MM.1S (cell line): Measurements from ENCODE around the gene DCAF16.

Experiments
- DNase-seq: peaks from one replicate; pipeline ENCODE4 v3.0.0-alpha.2; 2015
- H2AFZ ChIP-seq: fragments of 300-600 bp; sonication (generic); 2 replicates; pipeline ENCODE4 v1.6.0; 2016; ENCODE audit warnings: antibody characterized with exemption, low read length
- H3F3A ChIP-seq: fragments of 300-600 bp; sonication (generic); 2 replicates; pipeline ENCODE4 v1.6.1; 2016; ENCODE audit warnings: mild to moderate bottlenecking, antibody characterized with exemption, low read length, moderate library complexity, mixed read lengths; ENCODE audit not compliant: insufficient read depth
- H3K27ac ChIP-seq: fragments of 300-600 bp; sonication (generic); 2 replicates; pipeline ENCODE4 v1.5.1; 2016; ENCODE audit warnings: mild to moderate bottlenecking, low read length
- H3K27me3 ChIP-seq: fragments of 300-600 bp; sonication (generic); replicated peaks from 2 replicates; pipeline ENCODE4 v1.6.0; 2016; ENCODE audit warnings: low read length; ENCODE audit not compliant: insufficient read depth
- H3K36me3 ChIP-seq: fragments of 300-600 bp; sonication (generic); replicated peaks from 2 replicates; pipeline ENCODE4 v1.6.1; 2016; ENCODE audit warnings: mild to moderate bottlenecking, low read length, mixed read lengths; ENCODE audit not compliant: insufficient read depth
- H3K4me1 ChIP-seq: fragments of 300-600 bp; sonication (generic); 2 replicates; pipeline ENCODE4 v1.6.1; 2016; ENCODE audit warnings: low read length, mixed read lengths
- H3K4me2 ChIP-seq: fragments of 300-600 bp; sonication (generic); 2 replicates; pipeline ENCODE4 v1.6.0; 2016; ENCODE audit warnings: low read depth, low read length
- H3K4me3 ChIP-seq: fragments of 300-600 bp; sonication (generic); 2 replicates; pipeline ENCODE4 v1.5.1; 2016; ENCODE audit warnings: low read length, mixed read lengths
- H3K79me2 ChIP-seq: fragments of 300-600 bp; sonication (generic); 2 replicates; pipeline ENCODE4 v1.6.1; 2016; ENCODE audit warnings: mixed run types, low read length, mixed read lengths
- H3K9ac ChIP-seq: fragments of 300-600 bp; sonication (generic); 2 replicates; pipeline ENCODE4 v1.6.1; 2016; ENCODE audit warnings: low read length, mixed read lengths
- H3K9me2 ChIP-seq: fragments of 300-600 bp; sonication (generic); replicated peaks from 2 replicates; pipeline ENCODE4 v1.6.1; 2016; ENCODE audit warnings: mild to moderate bottlenecking, low read length, mixed read lengths; ENCODE audit not compliant: insufficient read depth
- H3K9me3 ChIP-seq: fragments of 300-600 bp; sonication (generic); replicated peaks from 2 replicates; pipeline ENCODE4 v1.6.1; 2016; ENCODE audit warnings: mild to moderate bottlenecking, low read length, mixed read lengths; ENCODE audit not compliant: insufficient read depth
- H4K20me1 ChIP-seq: fragments of 300-600 bp; sonication (generic); 2 replicates; pipeline ENCODE4 v1.6.1; 2016; ENCODE audit warnings: mild to moderate bottlenecking, low read length, moderate library complexity, mixed read lengths; ENCODE audit not compliant: insufficient read depth
- EZH2 ChIP-seq: fragments of 300-600 bp; sonication (generic); optimal IDR thresholded peaks from 2 replicates; pipeline ENCODE3; 2017; ENCODE audit warnings: low read depth, mild to moderate bottlenecking, antibody characterized with exemption, low read length, mixed read lengths
- EZH2phosphoT487 ChIP-seq: fragments of 300-600 bp; sonication (generic); IDR thresholded peaks from 2 replicates; pipeline ENCODE4 v1.6.1; 2018; ENCODE audit warnings: antibody characterized with exemption, low read length
- TF ChIP-seq, protein P1 (sequence below): fragments of 300-600 bp; sonication (generic); IDR thresholded peaks from 2 replicates; pipeline ENCODE4 v1.5.1; 2016; ENCODE audit warnings: antibody characterized with exemption, low read length, mixed read lengths

DCAF16 gene

DNA sequence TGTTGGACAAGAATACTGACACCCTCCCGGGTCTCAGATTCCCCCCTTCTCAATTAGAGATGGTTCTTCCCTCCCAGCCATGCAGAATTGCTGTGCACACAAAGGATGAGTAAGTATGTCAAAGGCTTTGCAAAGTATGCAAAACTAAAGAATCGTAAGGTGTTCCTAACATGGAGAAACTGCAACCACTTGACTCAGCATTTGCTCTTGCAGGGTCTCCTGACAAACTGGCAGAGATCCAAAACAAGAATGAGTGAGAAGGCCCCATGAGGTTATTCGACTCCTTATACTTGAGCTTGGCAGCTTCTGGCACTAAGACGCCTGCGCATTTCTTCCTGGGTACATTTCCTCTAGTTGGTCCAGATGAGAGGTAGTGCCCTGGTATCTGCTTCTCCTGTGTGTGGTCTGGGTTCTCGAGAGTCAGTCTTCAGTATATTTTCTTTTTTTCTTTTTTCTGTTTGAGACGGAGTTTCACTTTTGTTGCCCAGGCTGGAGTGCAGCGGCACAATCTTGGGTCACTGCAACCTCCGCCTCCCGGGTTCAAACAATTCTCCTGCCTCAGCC is 37.3 kb downstream of the DCAF16 start:
- H3K4me1 ChIP-seq: peaks cover 10% of the 10 kb centered on the region; the same call in 1 of the 2 replicates
- peaks cover 7% of the 10 kb centered on the region; the same call in 1 of the 2 replicates for H3F3A ChIP-seq
- TF ChIP-seq EZH2phosphoT487: no peak
- TF ChIP-seq, protein P1, sequence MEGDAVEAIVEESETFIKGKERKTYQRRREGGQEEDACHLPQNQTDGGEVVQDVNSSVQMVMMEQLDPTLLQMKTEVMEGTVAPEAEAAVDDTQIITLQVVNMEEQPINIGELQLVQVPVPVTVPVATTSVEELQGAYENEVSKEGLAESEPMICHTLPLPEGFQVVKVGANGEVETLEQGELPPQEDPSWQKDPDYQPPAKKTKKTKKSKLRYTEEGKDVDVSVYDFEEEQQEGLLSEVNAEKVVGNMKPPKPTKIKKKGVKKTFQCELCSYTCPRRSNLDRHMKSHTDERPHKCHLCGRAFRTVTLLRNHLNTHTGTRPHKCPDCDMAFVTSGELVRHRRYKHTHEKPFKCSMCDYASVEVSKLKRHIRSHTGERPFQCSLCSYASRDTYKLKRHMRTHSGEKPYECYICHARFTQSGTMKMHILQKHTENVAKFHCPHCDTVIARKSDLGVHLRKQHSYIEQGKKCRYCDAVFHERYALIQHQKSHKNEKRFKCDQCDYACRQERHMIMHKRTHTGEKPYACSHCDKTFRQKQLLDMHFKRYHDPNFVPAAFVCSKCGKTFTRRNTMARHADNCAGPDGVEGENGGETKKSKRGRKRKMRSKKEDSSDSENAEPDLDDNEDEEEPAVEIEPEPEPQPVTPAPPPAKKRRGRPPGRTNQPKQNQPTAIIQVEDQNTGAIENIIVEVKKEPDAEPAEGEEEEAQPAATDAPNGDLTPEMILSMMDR: no peak
- TF ChIP-seq EZH2: no peak
- peak; percentile 71 for DNase-seq
- no peaks in the 10 kb centered on the region for H3K79me2 ChIP-seq
- H2AFZ ChIP-seq: peak overlapping the region; percentile 53
- H3K9me3 ChIP-seq: no peaks in the 10 kb centered on the region
- peak overlapping the region; percentile 38 for H3K4me3 ChIP-seq
- H3K4me2 ChIP-seq: peak overlapping the region; percentile 57
- no peaks in the 10 kb centered on the region for H3K9me2 ChIP-seq
- H3K27ac ChIP-seq: peak overlapping the region; percentile 16; the same call in 1 of the 2 replicates
- no peak overlapping the region for H3K9ac ChIP-seq
- H3K27me3 ChIP-seq: no peaks in the 10 kb centered on the region
- H3K36me3 ChIP-seq: no peaks in the 10 kb centered on the region
- no peaks in the 10 kb centered on the region for H4K20me1 ChIP-seq

DNA sequence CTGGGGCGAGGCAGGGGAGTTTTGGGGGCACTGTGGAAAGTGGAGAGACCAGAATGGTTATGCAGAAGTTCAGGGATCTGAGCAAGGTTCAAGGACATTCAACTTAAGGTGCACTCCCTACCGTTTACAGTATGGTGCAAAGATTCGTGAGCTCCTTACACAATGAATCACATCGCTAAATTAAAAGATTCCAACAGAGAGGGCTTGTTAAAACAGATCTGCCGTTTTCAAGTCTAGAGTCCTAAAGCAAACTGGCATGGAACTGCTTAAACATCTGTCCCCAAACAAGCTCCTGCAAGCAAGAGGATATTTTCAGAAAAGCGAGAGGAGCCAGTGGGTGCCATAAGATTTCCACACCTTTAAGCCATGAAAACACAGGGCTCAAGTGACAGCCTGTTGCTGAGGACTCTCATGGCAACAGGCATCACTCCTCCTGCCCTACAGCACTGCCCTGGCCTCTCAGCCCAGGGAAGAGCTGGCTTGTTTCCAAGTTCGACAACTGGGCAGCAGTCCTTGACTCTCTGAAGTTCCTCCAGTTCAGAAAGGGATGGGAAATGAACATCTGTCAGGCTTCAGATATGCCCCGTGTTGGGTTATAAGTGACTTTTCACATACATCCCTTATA is 39.2 kb downstream of the DCAF16 start:
- H3K79me2 ChIP-seq: no peaks in the 10 kb centered on the region
- no peaks in the 10 kb centered on the region for H3K9me2 ChIP-seq
- H3F3A ChIP-seq: peaks cover 7% of the 10 kb centered on the region; the same call in 1 of the 2 replicates
- H3K9me3 ChIP-seq: no peaks in the 10 kb centered on the region
- H3K4me3 ChIP-seq: no peak overlapping the region
- no peak for DNase-seq
- H3K27me3 ChIP-seq: no peaks in the 10 kb centered on the region
- H2AFZ ChIP-seq: no peak overlapping the region
- H3K9ac ChIP-seq: no peak overlapping the region
- TF ChIP-seq EZH2: no peak
- TF ChIP-seq, protein P1: no peak
- no peak for TF ChIP-seq EZH2phosphoT487
- H4K20me1 ChIP-seq: no peaks in the 10 kb centered on the region
- H3K36me3 ChIP-seq: no peaks in the 10 kb centered on the region
- H3K4me1 ChIP-seq: peaks cover 10% of the 10 kb centered on the region; the same call in 1 of the 2 replicates
- no peak overlapping the region for H3K4me2 ChIP-seq
- H3K27ac ChIP-seq: no peak overlapping the region

DNA sequence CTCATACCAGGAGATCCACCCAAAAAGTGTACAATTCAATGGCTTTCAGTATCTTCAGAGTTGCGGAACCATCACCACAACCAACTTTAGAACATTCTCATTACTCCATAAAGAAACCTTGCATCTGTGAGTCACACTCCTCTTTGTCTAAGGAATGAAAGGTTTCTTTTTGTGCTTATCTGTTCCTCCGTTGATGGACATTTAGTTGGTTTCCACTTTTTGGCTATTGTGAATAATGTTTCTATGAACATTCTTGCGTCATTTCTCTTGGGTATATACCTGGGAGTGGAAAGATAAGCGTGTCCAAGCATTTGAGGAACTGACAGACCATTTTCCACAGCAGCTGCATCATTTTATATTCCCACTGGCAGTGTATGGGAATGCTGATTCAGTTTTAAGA is 39.7 kb downstream of the DCAF16 start:
- H3K79me2 ChIP-seq: no peaks in the 10 kb centered on the region
- H4K20me1 ChIP-seq: no peaks in the 10 kb centered on the region
- no peak overlapping the region for H2AFZ ChIP-seq
- no peak overlapping the region for H3K4me2 ChIP-seq
- no peaks in the 10 kb centered on the region for H3K36me3 ChIP-seq
- TF ChIP-seq EZH2phosphoT487: no peak
- TF ChIP-seq, protein P1: no peak
- TF ChIP-seq EZH2: no peak
- DNase-seq: no peak
- H3K27ac ChIP-seq: no peak overlapping the region
- H3K9me2 ChIP-seq: no peaks in the 10 kb centered on the region
- H3K27me3 ChIP-seq: no peaks in the 10 kb centered on the region
- H3F3A ChIP-seq: peaks cover 7% of the 10 kb centered on the region; the same call in 1 of the 2 replicates
- H3K9ac ChIP-seq: no peak overlapping the region
- peaks cover 10% of the 10 kb centered on the region; the same call in 1 of the 2 replicates for H3K4me1 ChIP-seq
- no peak overlapping the region for H3K4me3 ChIP-seq
- H3K9me3 ChIP-seq: no peaks in the 10 kb centered on the region
